ENCODE data around the gene POTEM.
"Not testable (repeated sequence)": the region's sequence is repeated elsewhere in the genome, so short reads cannot be mapped to it uniquely, and the experiment has no call there.

DNA sequence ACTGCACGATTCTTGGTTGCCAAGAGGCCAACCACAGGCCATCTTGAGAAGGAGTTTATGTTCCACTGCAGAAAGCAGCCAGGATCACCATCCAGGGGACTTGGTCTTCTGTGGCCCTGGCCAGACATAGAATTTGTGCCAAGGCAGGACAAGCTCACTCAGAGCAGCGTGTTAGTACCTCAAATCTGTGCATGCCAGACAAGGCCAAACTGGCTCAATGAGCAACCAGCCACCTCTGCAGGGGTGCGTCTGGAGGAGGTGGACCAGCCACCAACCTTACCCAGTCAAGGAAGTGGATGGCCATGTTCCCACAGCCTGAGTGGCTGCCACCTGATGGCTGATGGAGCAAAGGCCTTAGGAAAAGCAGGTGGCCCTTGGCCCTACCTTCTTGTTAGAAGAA is 48.0 kb downstream of the POTEM start:
- TF ChIP-seq ZNF274 (IDR thresholded peaks at IDR 0.05; ENCODE audit: low read depth, low read length); SUZ12 (IDR thresholded peaks at IDR 0.05; ENCODE audit: extremely low read depth, insufficient read depth, insufficient read length): not testable (repeated sequence)

Data from NT2/D1 (cell line).